GM12878 (cell line): ENCODE measurements around the gene FNDC4. TPM values are rescaled to one million over a fixed set of nuclear protein-coding genes. Genes with fewer than 3 reads are reported as not detected.
A peak's percentile ranks its signal among the peaks of the same experiment; 100 is the strongest.

Source experiments
- ATAC-seq: fragments of 200-7000 bp; cut with Tn5 transposase; 3 replicates; pipeline ENCODE4 v1.9.1; 2020; ENCODE audit warnings: mild to moderate bottlenecking, moderate library complexity
- BruUV-seq: library from RNA; stranded (reverse); fragments of 400-500 nt; replicated peaks from 2 replicates; lab custom pipeline; 2021; lab: Mats Ljungman, UMichigan
- CTCF ChIA-PET: fragments of 300-600 bp; sonication (Branson Sonifier 250); formaldehyde crosslinking; extraction: SDS; loops from one replicate; lab custom pipeline; 2021; ENCODE audit warnings: inconsistent platforms; lab: Yijun Ruan, JAX
- POLR2A ChIA-PET: fragments of 350-600 bp; formaldehyde crosslinking; extraction: SDS; loops from one replicate; lab custom pipeline; 2021; ENCODE audit warnings: inconsistent platforms; lab: Charles Lee
- RAD21 ChIA-PET: fragments of 300-600 bp; sonication (Branson Sonifier 250); formaldehyde crosslinking; loops from one replicate; lab custom pipeline; 2023; ENCODE audit warnings: antibody characterized with exemption; ENCODE audit not compliant: unreplicated experiment; lab: Charles Lee
- SMC1A ChIA-PET: fragments of 300-600 bp; sonication (Branson Sonifier 250); formaldehyde crosslinking; loops from one replicate; lab custom pipeline; 2023; ENCODE audit not compliant: unreplicated experiment, uncharacterized antibody; lab: Charles Lee
- DNase-seq: peaks from one replicate; pipeline ENCODE4 v3.0.0-alpha.2; 2011; ENCODE audit warnings: low read depth, low spot score
- FAIRE-seq: peaks from 3 replicates; lab custom pipeline; 2011; peaks lifted over from hg19 to GRCh38; lab: Jason Lieb, UNC
- H2AFZ ChIP-seq: 2 replicates; pipeline ENCODE4 v1.6.0; 2011; ENCODE audit warnings: low read depth, low read length, control low read depth; ENCODE audit not compliant: control insufficient read depth
- H3K27ac ChIP-seq: 2 replicates; pipeline ENCODE4 v1.5.1; 2011; ENCODE audit warnings: control low read depth; ENCODE audit not compliant: control insufficient read depth, insufficient read depth
- H3K27me3 ChIP-seq, 2 experiments: replicated peaks in 1 of 2; 2 replicates each; pipeline versions ENCODE4 v1.6.0 to v1.6.1; 2011; ENCODE audit warnings: low read length in 1 of 2; ENCODE audit not compliant: control insufficient read depth in 2 of 2, insufficient read depth in 2 of 2
- H3K36me3 ChIP-seq, 2 experiments: 2 replicates each; pipeline ENCODE4 v1.5.1; 2011; ENCODE audit warnings: low read length in 1 of 2; ENCODE audit not compliant: control insufficient read depth in 2 of 2, insufficient read depth in 2 of 2
- H3K4me1 ChIP-seq: 2 replicates; pipeline ENCODE4 v1.6.1; 2011; ENCODE audit warnings: mild to moderate bottlenecking, low read length, moderate library complexity, mixed read lengths; ENCODE audit not compliant: control insufficient read depth, insufficient read depth
- H3K4me2 ChIP-seq: 2 replicates; pipeline ENCODE4 v1.6.0; 2011; ENCODE audit warnings: control low read depth; ENCODE audit not compliant: control insufficient read depth, insufficient read depth
- H3K4me3 ChIP-seq: fragments of 200-600 bp; sonication (generic); 2 replicates; pipeline ENCODE4 v1.5.1; 2016
- H3K79me2 ChIP-seq: 2 replicates; pipeline ENCODE4 v1.6.0; 2011; ENCODE audit warnings: low read length; ENCODE audit not compliant: control insufficient read depth, insufficient read depth
- H3K9ac ChIP-seq: 2 replicates; pipeline ENCODE4 v1.8.0; 2011; ENCODE audit warnings: low read length, control low read depth, mixed read lengths; ENCODE audit not compliant: control insufficient read depth, insufficient read depth
- H3K9me3 ChIP-seq: replicated peaks from 3 replicates; pipeline ENCODE4 v1.5.1; 2011; ENCODE audit warnings: mild to moderate bottlenecking, low read length; ENCODE audit not compliant: control insufficient read depth, insufficient read depth
- H4K20me1 ChIP-seq: 2 replicates; pipeline ENCODE4 v1.6.0; 2011; ENCODE audit not compliant: control insufficient read depth, insufficient read depth
- CBFB ChIP-seq: IDR thresholded peaks from 2 replicates; pipeline ENCODE4 v1.6.1; 2016; ENCODE audit warnings: antibody characterized with exemption, low read depth
- CEBPZ ChIP-seq: fragments of 150-350 bp; IDR thresholded peaks from 2 replicates; pipeline ENCODE4 v1.6.1; 2016; ENCODE audit warnings: low read depth, low read length
- POLR2A ChIP-seq: IDR thresholded peaks from 2 replicates; pipeline ENCODE4 v1.6.1; 2011; ENCODE audit warnings: low read depth, mild to moderate bottlenecking, low read length
- SREBF1 ChIP-seq: IDR thresholded peaks from 2 replicates; pipeline ENCODE4 v1.6.1; 2012; ENCODE audit warnings: mild to moderate bottlenecking, low read length
- SUZ12 ChIP-seq: fragments of 200-600 bp; sonication (generic); IDR thresholded peaks from one replicate; pipeline ENCODE4 v1.6.1; 2018; ENCODE audit warnings: antibody characterized with exemption, mild to moderate bottlenecking; ENCODE audit not compliant: unreplicated experiment
- WGBS: methylation state at CpG from one replicate; pipeline ENCODE4 v1.1.6; 2016; ENCODE audit warnings: low lambda C conversion rate; ENCODE audit not compliant: insufficient replicate concordance, insufficient coverage; ENCODE audit errors: missing lambda C conversion rate; 5-methylcytosine and 5-hydroxymethylcytosine counted together
- in situ Hi-C: fragments of 300-500 bp; cut with MboI; formaldehyde crosslinking; loops from 9 replicates; pipeline ENCODE4 v1.14.3; 2018; ENCODE audit warnings: mixed read lengths
- intact Hi-C: fragments of 100-400 bp; cut with micrococcal nuclease; formaldehyde crosslinking; loops from one replicate; pipeline ENCODE4 v1.14.2; 2022; ENCODE audit not compliant: unreplicated experiment
- polyA plus RNA-seq, 11 experiments: library from polyadenylated mRNA; depleted of rRNA in 4 of 11; unstranded in 6 of 11; stranded (reverse) in 5 of 11; fragments of >200 nt; fragmentation: Nextera tagmentation in 4 of 11; fragmentation: Illumina TruSeq in 1 of 11; extraction: Ambion mirVana in 4 of 11; extraction: Trizol in 1 of 11; gene quantifications; 1 replicate in 1 of 11; 2 replicates in 10 of 11; pipeline versions ENCODE4 v1.2.1 to v1.2.3, GENCODE V29; 2011 to 2016; ENCODE audit warnings: inconsistent platforms in 2 of 11, missing spikeins in 2 of 11, low read depth in 1 of 11
- total RNA-seq, 4 experiments: library from RNA; depleted of rRNA in 3 of 4; stranded (reverse); fragments of >200 nt in 3 of 4; fragmentation: Illumina TruSeq in 1 of 4; extraction: Trizol in 1 of 4; gene quantifications; 2 replicates each; pipeline versions ENCODE4 v1.2.1 to v1.2.3, GENCODE V29; 2013 to 2021
- TF ChIP-seq, protein P1 (sequence below): fragments of 450-650 bp; formaldehyde crosslinking; IDR thresholded peaks from 2 replicates; pipeline ENCODE4 v1.5.0; 2022; ENCODE audit warnings: mild to moderate bottlenecking, missing genetic modification characterization

The FNDC4 gene
- total and polyA plus RNA-seq, 10 of the 15 experiments (the other 5 are each of a cell fraction or from before 2014, with no cell fraction given), result 0.21 TPM; not detected in 9

GRCh38 chr2:27445155-27445554 lies 49.8 kb downstream of the FNDC4 start (continued):
- TF ChIP-seq SUZ12 (no peak), SREBF1 (no peak)

DNA sequence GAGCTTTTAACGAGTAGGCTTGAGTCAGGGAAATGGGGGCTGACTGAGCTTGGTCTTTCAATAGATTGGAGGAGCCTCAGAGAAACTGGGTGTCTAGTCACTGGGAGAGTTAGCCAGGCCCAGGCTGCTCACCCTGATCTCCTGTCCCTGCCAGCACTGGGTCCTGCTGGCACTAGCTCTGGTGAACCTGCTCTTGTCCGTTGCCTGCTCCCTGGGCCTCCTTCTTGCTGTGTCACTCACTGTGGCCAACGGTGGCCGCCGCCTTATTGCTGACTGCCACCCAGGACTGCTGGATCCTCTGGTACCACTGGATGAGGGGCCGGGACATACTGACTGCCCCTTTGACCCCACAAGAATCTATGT lies 52.1 kb downstream of the FNDC4 start:
- Histone ChIP-seq H3K9ac (no peak overlapping the region), H3K9me3 (no peaks in the 10 kb centered on the region)
- no peak; the same call in 2 of the 3 replicates for ATAC-seq
- TF ChIP-seq, protein P1, sequence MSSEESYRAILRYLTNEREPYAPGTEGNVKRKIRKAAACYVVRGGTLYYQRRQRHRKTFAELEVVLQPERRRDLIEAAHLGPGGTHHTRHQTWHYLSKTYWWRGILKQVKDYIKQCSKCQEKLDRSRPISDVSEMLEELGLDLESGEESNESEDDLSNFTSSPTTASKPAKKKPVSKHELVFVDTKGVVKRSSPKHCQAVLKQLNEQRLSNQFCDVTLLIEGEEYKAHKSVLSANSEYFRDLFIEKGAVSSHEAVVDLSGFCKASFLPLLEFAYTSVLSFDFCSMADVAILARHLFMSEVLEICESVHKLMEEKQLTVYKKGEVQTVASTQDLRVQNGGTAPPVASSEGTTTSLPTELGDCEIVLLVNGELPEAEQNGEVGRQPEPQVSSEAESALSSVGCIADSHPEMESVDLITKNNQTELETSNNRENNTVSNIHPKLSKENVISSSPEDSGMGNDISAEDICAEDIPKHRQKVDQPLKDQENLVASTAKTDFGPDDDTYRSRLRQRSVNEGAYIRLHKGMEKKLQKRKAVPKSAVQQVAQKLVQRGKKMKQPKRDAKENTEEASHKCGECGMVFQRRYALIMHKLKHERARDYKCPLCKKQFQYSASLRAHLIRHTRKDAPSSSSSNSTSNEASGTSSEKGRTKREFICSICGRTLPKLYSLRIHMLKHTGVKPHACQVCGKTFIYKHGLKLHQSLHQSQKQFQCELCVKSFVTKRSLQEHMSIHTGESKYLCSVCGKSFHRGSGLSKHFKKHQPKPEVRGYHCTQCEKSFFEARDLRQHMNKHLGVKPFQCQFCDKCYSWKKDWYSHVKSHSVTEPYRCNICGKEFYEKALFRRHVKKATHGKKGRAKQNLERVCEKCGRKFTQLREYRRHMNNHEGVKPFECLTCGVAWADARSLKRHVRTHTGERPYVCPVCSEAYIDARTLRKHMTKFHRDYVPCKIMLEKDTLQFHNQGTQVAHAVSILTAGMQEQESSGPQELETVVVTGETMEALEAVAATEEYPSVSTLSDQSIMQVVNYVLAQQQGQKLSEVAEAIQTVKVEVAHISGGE (CRISPR knock-in tag), result no peak
- TF ChIP-seq CEBPZ (no peak), POLR2A (peak; percentile 45), CBFB (no peak)
- TF ChIP-seq, all 136 proteins: peak for 1
- Histone ChIP-seq H3K27ac (no peak overlapping the region), H3K4me2 (no peak overlapping the region), H3K27me3 (no peaks in the 10 kb centered on the region), H3K4me1 (no peaks in the 10 kb centered on the region), H3K79me2 (no peaks in the 10 kb centered on the region), H2AFZ (no peak overlapping the region), H4K20me1 (no peaks in the 10 kb centered on the region), H3K36me3 (peaks cover 13 to 16% of the 10 kb centered on the region in 2 experiments), H3K4me3 (no peak overlapping the region)
- ChIA-PET CTCF (interaction anchor here (0.5 kb wide), 1 partner anchor 60 kb away, joined by 3 read pairs; no protein-coding TSS in a partner anchor), POLR2A (no interaction called here), RAD21 (no interaction called here), SMC1A (no interaction called here)
- intact Hi-C loops (no loop called here), in situ Hi-C loops (no loop called here)
- DNase-seq (no peak), FAIRE-seq (no peak)
- 90% methylated on average over 6 of the region's 6 CpGs for WGBS
- BruUV-seq, result no TSS peak
